Activated CD4-positive, alpha-beta T cell treated with anti-CD3 and anti-CD28 coated beads for 4 hours (primary cell): ENCODE data around the gene NR5A2.

Source experiments
- DNase-seq, 2 donors: peaks; one replicate each; pipeline ENCODE4 v3.0.0-alpha.2; 2020

The NR5A2 gene

GRCh38 chr1:200213921-200214320 lies 186.4 kb downstream of the NR5A2 start:
- no peak for DNase-seq

- no peak for DNase-seq
Observed at GRCh38 chr1:200215350-200215749, 187.8 kb downstream of the NR5A2 start.

GRCh38 chr1:200217703-200218102 lies 190.2 kb downstream of the NR5A2 start:
- no peak for DNase-seq

GRCh38 chr1:200221614-200222282 lies 194.2 kb downstream of the NR5A2 start:
- no peak for DNase-seq

GRCh38 chr1:200223207-200223606 lies 195.7 kb downstream of the NR5A2 start:
- DNase-seq, result no peak

GRCh38 chr1:200223613-200224012 lies 196.1 kb downstream of the NR5A2 start:
- no peak for DNase-seq

GRCh38 chr1:200224315-200224714 lies 196.8 kb downstream of the NR5A2 start:
- no peak for DNase-seq

- peak in 1 of 2 donors; percentile 24 for DNase-seq
Observed at GRCh38 chr1:200226268-200226968, 198.9 kb downstream of the NR5A2 start.

GRCh38 chr1:200226969-200227303 lies 199.4 kb downstream of the NR5A2 start:
- DNase-seq, result no peak
